Measurements from ENCODE around the gene RNF25.

GRCh38 chr2:218622606-218623365, 49.0 kb downstream of the RNF25 start:
- TF ChIP-seq EZH2 (IDR thresholded peaks at IDR 0.05; ENCODE audit: low read length, unreplicated experiment) (no peak), CTCF (conservative IDR thresholded peaks at IDR 0.05; ENCODE audit: low read depth, low read length) (no peak), EZH2phosphoT487 (IDR thresholded peaks at IDR 0.05; ENCODE audit: borderline replicate concordance, low read length) (no peak)
